ENCODE results near the gene SMIM35.
"Not testable (repeated sequence)": the region's sequence is repeated elsewhere in the genome, so short reads cannot be mapped to it uniquely, and the experiment has no call there.

SMIM35 gene

DNA sequence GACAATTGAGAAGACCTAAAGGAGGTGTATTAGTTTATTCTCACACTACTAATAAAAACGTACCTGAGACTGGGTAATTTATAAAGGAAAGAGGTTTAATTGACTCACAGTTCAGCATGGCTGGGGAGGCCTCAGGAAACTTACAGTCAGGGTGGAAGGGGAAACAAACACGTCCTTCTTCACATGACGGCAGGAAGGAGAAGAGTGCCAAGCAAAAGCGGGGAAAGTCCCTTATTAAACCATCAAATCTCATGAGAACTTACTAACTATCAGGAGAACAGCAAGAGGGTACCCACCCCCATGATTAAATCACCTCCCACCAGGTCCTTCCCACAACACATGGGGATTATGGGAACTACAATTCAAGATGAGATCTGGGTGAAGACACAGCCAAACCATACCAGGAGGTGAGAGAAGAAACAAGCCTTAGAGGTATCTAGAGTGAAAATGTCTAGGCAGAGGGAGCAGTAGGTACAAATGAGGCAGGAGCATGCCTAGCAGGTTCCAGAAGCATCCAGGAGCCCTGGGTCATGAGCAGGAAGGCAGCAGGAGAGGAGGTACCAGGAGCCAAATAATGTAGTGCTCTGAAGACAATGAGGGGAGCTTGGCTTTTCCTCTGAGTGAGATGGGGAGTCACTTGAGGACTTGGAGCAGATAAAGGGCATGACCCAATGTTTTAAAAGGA is 69.0 kb downstream of the SMIM35 start:
- no peak for DNase-seq

DNA sequence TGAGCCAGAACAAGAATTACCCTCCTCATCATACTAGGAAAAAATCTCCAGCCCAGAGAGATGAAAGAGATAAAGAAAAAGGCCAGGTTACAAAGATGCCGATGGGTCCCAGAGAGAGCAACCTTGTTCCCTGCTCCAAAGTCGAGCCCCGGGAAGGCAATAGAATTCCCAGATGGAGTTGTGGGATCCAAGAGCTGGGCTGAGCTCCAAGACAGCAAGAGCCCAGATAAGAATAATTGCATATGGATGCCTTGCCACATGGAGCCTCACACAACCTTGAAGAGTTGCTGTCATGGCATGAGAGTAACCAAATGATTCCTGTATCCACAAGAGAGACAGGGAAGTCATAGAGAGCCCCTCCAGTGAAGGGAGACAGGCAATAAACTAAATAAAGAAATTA is 69.7 kb downstream of the SMIM35 start:
- DNase-seq: no peak

GRCh38 chr11:118016104-118016503 is 70.7 kb downstream of the SMIM35 start:
- DNase-seq: no peak

DNA sequence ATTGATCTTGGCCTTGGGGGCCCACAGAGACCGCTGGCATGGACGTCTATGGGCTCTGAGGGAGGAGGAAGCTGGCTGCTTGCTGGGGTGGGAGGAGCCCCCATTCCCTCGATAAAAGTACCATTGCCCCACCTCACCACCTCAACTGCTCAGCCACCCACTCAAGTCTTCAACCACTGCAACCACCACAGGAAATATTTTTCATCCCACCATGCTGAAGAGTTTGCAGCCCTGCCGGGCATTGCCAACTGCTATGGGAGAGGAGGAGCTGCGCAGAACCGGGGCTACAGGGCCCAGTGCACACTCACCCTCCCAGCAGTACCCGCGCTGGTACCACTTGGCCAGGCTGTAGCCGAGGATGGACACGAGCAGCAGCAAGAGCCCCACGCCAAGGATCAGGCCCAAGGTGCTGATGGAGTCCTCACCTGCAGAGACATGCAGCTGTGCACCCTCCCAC is 71.3 kb downstream of the SMIM35 start:
- no peak for DNase-seq

DNA sequence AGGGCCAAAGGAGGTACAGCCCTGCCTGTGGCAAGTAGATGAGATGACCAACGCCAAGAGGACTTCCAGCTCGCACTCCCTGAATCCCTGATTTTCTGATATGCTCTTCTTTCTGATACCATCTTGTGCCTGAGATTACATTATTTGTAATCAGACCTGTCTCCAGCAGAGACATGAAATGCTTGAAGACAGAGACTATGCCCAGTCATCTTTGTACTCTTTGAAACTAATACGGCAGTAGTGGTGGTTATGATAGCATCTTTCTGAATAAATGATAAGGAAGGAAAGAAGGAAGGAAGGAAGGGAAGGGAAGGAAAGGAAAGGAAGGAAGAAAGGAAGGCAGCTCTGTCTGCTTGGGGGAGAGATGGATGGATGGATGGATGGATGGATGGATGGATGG is 72.7 kb downstream of the SMIM35 start:
- DNase-seq: no peak

DNA sequence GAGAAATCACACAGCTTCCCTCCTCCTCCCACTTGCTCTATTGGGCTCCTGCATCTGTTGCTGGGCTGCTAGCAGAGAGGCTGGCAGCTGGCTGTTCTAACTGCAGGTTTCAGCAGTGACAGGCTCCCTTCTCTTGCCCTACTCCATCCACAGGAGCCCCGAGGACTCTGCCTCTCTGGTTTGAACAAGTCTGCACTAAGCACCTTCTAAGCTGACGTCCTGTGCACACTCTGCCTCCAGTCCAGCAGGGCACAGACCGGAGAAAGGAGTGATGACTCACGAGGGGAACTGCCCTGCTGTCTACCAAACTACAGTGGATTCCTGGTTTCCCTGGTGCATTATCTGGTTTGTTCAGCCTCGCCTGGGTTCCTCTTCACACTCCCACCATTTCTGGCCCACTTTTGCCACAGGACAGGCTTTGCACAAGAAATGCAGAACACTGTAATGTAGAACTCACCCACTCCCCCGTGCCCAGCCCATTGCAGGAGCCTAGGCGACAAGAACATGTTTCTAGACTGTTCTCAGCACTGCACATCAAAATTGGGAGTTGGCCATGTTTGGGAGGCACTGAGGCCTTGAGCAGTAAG is 74.6 kb downstream of the SMIM35 start:
- no peak for DNase-seq

GRCh38 chr11:118010738-118011461 is 75.9 kb downstream of the SMIM35 start:
- no peak for DNase-seq

DNA sequence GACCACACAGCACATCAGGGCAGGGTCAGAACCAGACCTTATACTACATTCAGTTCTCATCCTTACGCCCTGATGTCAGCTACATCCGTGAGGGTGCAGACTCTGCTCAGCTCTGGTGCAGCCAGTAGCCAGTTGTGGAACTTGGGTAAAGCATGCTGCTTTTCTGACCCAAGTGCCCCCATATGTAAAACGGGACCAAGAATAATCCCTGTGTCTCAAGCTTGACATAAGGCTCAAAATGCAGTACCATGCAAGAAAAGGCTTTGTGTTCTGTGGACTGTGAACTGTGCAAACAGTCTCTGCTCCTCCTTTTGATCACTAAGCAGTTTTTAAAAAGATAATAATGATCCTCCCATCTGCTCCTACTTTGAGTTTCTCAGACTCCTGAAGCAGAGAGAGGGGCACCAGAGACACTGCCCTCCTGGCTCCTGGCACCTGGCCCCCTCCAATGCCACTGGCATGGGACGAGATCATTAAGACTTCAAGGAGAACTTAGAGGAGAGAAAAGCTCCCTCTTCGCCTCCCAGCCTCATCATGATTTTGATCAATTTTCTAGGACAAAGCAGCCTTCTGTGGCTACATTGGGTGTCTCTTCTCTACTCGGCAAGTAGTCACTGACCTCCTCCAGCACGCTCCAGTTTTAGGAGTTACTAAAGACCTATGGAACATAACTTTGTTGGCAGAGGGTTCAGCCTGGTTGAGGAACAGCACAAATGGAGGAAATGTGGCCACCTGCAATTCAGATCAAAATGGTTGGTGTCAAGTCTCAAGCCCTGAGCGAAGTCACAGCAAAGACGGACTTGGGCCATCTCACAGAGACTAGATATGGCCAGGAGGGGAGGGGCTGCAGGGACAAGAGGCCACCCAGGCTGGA is 76.7 kb downstream of the SMIM35 start:
- no peak for DNase-seq

GRCh38 chr11:118008271-118008911 is 78.4 kb downstream of the SMIM35 start:
- no peak for DNase-seq

- DNase-seq: not testable (repeated sequence)
Observed at GRCh38 chr11:118007563-118008270, 79.0 kb downstream of the SMIM35 start.

GRCh38 chr11:118007040-118007439 is 79.7 kb downstream of the SMIM35 start:
- no peak for DNase-seq

GRCh38 chr11:118006153-118006534 is 80.6 kb downstream of the SMIM35 start:
- no peak for DNase-seq

DNA sequence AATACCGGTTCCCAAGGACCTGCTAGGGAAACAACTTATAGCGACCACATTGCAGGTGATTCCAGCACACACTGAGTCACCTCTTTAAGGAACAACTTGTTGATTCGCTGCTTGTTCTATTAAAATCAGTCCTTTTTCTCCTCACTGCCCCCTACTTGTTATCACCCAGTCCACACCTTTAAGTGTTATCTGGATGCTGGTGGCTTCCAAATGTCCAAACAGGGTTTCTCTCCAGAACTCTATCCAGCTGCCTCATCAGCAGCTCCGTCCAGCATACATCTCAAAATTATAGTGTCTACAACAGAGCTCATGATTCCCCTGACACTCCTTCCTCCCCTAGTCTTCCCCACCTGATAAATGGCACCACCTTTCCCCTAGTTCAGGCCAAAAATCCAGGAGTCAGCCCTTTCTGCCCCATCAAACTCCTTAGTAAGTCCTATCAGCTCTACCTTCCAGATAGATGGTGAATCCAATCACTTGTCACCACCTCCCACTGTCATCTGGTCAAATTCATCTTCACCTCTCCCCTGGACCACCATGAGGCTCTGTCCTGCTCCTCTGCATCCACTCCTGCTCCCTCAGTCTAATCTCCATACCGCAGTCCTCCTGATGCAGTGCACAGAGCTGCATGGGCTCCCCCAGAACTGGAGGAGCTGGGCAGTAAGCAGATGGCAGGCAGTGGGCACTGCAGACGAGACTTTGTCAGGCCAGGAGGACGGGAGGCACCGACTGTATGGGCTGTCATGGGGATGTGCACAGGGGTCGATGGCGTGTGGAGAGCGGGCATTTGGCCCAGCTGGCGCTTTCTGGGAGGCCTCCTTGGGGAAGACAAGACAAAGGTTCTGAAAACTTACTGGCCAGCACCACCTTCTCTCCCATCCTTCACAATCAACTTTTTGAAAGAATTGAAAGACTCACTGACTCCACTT is 81.3 kb downstream of the SMIM35 start:
- no peak for DNase-seq

DNA sequence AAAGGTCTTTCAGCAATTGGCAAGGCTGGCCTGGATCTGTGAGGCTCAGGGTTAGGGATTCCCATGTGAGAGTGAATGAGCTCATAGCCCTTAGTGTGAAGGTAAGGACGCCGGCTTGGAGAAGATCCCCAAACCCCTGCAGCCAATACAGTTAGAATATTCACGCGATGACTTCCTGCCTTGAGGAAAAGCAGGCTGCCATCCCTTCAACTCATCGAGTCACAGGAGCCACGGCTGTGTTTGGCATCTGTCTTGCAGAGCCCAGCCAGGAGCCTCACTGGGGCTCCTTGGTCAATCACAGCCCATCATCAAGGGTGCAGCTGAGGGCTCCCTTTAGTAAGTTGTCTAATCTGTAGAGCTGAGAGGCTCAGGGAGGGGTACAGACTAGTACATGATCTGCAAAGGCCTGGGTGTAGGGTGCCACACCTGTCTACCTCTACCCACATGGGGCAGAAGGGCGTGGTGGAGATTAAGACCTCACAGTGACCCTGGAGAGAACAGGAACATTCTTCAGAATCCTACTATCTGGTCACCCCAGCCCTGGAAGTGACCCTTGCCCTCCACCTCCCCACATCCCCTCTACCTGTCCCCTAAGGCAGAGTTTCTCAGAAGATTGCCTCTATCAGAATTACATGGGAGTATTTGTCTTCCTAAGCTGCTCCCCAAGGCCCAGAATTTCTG is 82.1 kb downstream of the SMIM35 start:
- DNase-seq: no peak

DNA sequence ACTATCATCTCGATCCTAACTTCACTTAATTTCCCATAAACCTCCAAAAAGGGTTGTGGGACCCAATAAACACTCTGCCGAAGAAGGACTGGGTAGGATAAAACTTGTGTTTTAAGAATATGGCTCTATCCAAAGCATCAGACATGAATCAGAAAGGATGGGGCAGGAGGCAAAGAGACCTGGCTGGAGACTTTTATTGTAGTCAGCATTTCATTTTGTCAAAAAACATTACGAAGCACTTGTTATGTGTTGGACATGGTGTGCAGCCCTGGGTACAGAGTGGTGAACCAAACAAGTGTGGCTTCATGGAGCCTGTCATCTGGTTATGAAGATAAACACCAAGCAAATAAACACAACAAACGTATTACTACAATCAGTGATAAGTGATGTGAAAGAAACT is 83.3 kb downstream of the SMIM35 start:
- no peak for DNase-seq

- no peak for DNase-seq
Observed at GRCh38 chr11:118002541-118003423, 84.0 kb downstream of the SMIM35 start.

- DNase-seq: no peak
Observed at GRCh38 chr11:118002010-118002540, 84.7 kb downstream of the SMIM35 start.

DNA sequence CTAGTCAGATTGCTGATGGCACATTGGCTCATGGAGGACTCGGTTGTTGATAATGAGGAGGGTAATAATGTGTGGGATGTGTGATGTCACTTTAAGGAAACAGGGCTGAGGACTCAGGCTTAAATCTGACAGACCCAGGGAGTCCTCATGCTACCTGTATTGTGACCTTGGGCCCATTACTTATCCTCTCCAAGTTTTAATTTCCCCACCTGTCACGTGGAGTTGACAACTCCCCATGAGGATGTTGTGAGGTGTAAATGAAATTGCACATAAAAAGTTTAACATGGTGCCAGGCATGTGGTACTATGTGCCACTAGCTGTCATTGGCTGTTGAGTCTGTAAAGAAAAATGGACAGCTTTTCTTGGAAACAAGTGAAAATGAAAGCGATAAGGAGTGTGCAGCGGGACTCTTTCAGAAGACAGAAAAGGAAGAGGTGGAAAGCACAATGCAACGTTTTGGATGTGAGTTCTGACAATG is 85.2 kb downstream of the SMIM35 start:
- no peak for DNase-seq

DNA sequence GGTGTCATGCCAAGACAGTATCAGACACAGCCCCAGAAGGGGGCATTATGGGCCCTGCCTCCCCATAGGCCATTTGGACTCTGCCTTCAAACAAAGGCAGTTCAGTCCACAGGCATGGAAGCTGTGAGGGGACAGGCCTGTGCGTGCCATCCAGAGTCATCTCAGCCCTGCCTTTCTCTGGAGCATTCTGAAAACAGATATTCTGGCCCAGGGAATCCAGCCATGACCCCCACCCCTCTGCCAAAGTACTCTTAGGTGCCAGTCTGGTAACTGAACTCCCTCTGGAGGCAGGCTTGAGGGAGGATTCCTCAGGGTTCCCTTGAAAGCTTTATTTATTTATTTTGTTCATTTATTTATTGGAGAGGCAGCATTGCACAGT is 85.9 kb downstream of the SMIM35 start:
- no peak for DNase-seq

All from effector CD8-positive, alpha-beta T cell (primary cell).